Measurements from ENCODE around the gene CYP27C1.

Gene CYP27C1

GRCh38 chr2:127191331-127192219 is 28.5 kb downstream of the CYP27C1 start:
- DNase-seq (ENCODE audit: insufficient read length, low spot score) (no peak), FAIRE-seq (no peak)
- TF ChIP-seq POLR2A (IDR thresholded peaks at IDR 0.05; ENCODE audit: low read depth, low read length) = no peak

GRCh38 chr2:127188797-127189196 is 31.3 kb downstream of the CYP27C1 start:
- TF ChIP-seq POLR2A (IDR thresholded peaks at IDR 0.05; ENCODE audit: low read depth, low read length) = no peak
- DNase-seq (ENCODE audit: insufficient read length, low spot score) = no peak

GRCh38 chr2:127187831-127188230 is 32.3 kb downstream of the CYP27C1 start:
- TF ChIP-seq POLR2A (IDR thresholded peaks at IDR 0.05; ENCODE audit: low read depth, low read length) = no peak

More at GRCh38 chr2:127188797-127189196, 31.3 kb downstream of the CYP27C1 start:
- no peak for FAIRE-seq

GRCh38 chr2:127187081-127187775 is 32.9 kb downstream of the CYP27C1 start:
- no peak for DNase-seq (ENCODE audit: insufficient read length, low spot score)
- FAIRE-seq = no peak
- no peak for TF ChIP-seq POLR2A (IDR thresholded peaks at IDR 0.05; ENCODE audit: low read depth, low read length)

More at GRCh38 chr2:127187831-127188230, 32.3 kb downstream of the CYP27C1 start:
- DNase-seq (ENCODE audit: insufficient read length, low spot score) = no peak
- no peak for FAIRE-seq

- FAIRE-seq (no peak), DNase-seq (ENCODE audit: insufficient read length, low spot score) (no peak)
- TF ChIP-seq POLR2A (IDR thresholded peaks at IDR 0.05; ENCODE audit: low read depth, low read length) = no peak
These were observed 34.4 kb downstream of the CYP27C1 start for GRCh38 chr2:127185705-127186104.

GRCh38 chr2:127185093-127185492 is 35.0 kb downstream of the CYP27C1 start:
- no peak for DNase-seq (ENCODE audit: insufficient read length, low spot score)
- no peak for FAIRE-seq
- no peak for TF ChIP-seq POLR2A (IDR thresholded peaks at IDR 0.05; ENCODE audit: low read depth, low read length)

GRCh38 chr2:127183771-127184170 is 36.3 kb downstream of the CYP27C1 start:
- FAIRE-seq = no peak
- TF ChIP-seq POLR2A (IDR thresholded peaks at IDR 0.05; ENCODE audit: low read depth, low read length) = no peak
- no peak for DNase-seq (ENCODE audit: insufficient read length, low spot score)

- no peak for TF ChIP-seq POLR2A (IDR thresholded peaks at IDR 0.05; ENCODE audit: low read depth, low read length)
- no peak for FAIRE-seq
- no peak for DNase-seq (ENCODE audit: insufficient read length, low spot score)
These were observed 37.3 kb downstream of the CYP27C1 start for GRCh38 chr2:127182626-127183458.

- no peak for TF ChIP-seq POLR2A (IDR thresholded peaks at IDR 0.05; ENCODE audit: low read depth, low read length)
- DNase-seq (ENCODE audit: insufficient read length, low spot score) (no peak), FAIRE-seq (no peak)
These were observed 38.2 kb downstream of the CYP27C1 start for GRCh38 chr2:127181851-127182250.

GRCh38 chr2:127179766-127180165 is 40.3 kb downstream of the CYP27C1 start:
- FAIRE-seq = no peak
- DNase-seq (ENCODE audit: insufficient read length, low spot score) = no peak
- TF ChIP-seq POLR2A (IDR thresholded peaks at IDR 0.05; ENCODE audit: low read depth, low read length) = no peak

GRCh38 chr2:127177617-127178263 is 42.4 kb downstream of the CYP27C1 start:
- TF ChIP-seq POLR2A (IDR thresholded peaks at IDR 0.05; ENCODE audit: low read depth, low read length) = no peak
- DNase-seq (ENCODE audit: insufficient read length, low spot score) (no peak), FAIRE-seq (no peak)

- FAIRE-seq (no peak), DNase-seq (ENCODE audit: insufficient read length, low spot score) (no peak)
- no peak for TF ChIP-seq POLR2A (IDR thresholded peaks at IDR 0.05; ENCODE audit: low read depth, low read length)
These were observed 43.5 kb downstream of the CYP27C1 start for GRCh38 chr2:127176371-127177311.

All from H54 (cell line).